Neural progenitor cell (in vitro differentiated cells): ENCODE data around the gene RHBDL2. TPM values are rescaled to one million over a fixed set of nuclear protein-coding genes. Genes with fewer than 3 reads are reported as not detected.

Experiments used
- DNase-seq: peaks from one replicate; pipeline ENCODE4 v3.0.0-alpha.2; 2016; ENCODE audit warnings: low spot score
- H2AFZ ChIP-seq: fragments of 200-600 bp; sonication (generic); replicated peaks from 2 replicates; pipeline ENCODE4 v1.6.1; 2016; ENCODE audit warnings: antibody characterized with exemption
- H3F3A ChIP-seq: fragments of 200-600 bp; sonication (generic); 2 replicates; pipeline ENCODE4 v1.6.1; 2016; ENCODE audit warnings: antibody characterized with exemption, low read depth
- H3K27ac ChIP-seq: fragments of 200-600 bp; sonication (generic); 2 replicates; pipeline ENCODE4 v1.5.1; 2016; ENCODE audit warnings: mild to moderate bottlenecking
- H3K27me3 ChIP-seq: fragments of 200-600 bp; sonication (generic); 2 replicates; pipeline ENCODE4 v1.6.1; 2016; ENCODE audit warnings: mild to moderate bottlenecking, moderate library complexity
- H3K36me3 ChIP-seq: fragments of 200-600 bp; sonication (generic); 2 replicates; pipeline ENCODE4 v1.5.1; 2016
- H3K4me1 ChIP-seq: fragments of 200-600 bp; sonication (generic); 2 replicates; pipeline ENCODE4 v1.6.1; 2016; ENCODE audit warnings: mixed run types
- H3K4me2 ChIP-seq: fragments of 200-600 bp; sonication (generic); 2 replicates; pipeline ENCODE4 v1.6.1; 2016
- H3K4me3 ChIP-seq: fragments of 200-600 bp; sonication (generic); 2 replicates; pipeline ENCODE4 v1.5.1; 2016
- H3K79me2 ChIP-seq: fragments of 200-600 bp; sonication (generic); 2 replicates; pipeline ENCODE4 v1.6.1; 2016; ENCODE audit warnings: low read depth
- H3K9ac ChIP-seq: fragments of 200-600 bp; sonication (generic); 2 replicates; pipeline ENCODE4 v1.6.1; 2016
- H3K9me3 ChIP-seq: fragments of 200-600 bp; sonication (generic); 2 replicates; pipeline ENCODE4 v1.5.1; 2016; ENCODE audit warnings: low read depth
- H4K20me1 ChIP-seq: fragments of 200-600 bp; sonication (generic); 2 replicates; pipeline ENCODE4 v1.6.1; 2016; ENCODE audit warnings: low read depth
- H3K27ac Mint-ChIP-seq: 3 replicates; pipeline ENCODE4 v1.8.0; 2021; ENCODE audit warnings: mixed read lengths
- H3K27me3 Mint-ChIP-seq: 2 replicates; pipeline ENCODE4 v1.8.0; 2022; ENCODE audit warnings: low read depth, mild to moderate bottlenecking, inconsistent platforms, moderate library complexity, mixed read lengths; ENCODE audit not compliant: insufficient read depth
- H3K36me3 Mint-ChIP-seq: 3 replicates; pipeline ENCODE4 v1.8.0; 2021; ENCODE audit warnings: mixed read lengths
- H3K4me1 Mint-ChIP-seq: 3 replicates; pipeline ENCODE4 v1.8.0; 2021; ENCODE audit warnings: mixed read lengths
- H3K4me3 Mint-ChIP-seq: 3 replicates; pipeline ENCODE4 v1.8.0; 2021; ENCODE audit warnings: mild to moderate bottlenecking, moderate library complexity, mixed read lengths
- H3K9me3 Mint-ChIP-seq: 3 replicates; pipeline ENCODE4 v1.8.0; 2020; ENCODE audit warnings: mixed read lengths
- EZH2 ChIP-seq: fragments of 200-600 bp; sonication (generic); IDR thresholded peaks from 2 replicates; pipeline ENCODE4 v1.6.1; 2017; ENCODE audit warnings: antibody characterized with exemption, mild to moderate bottlenecking, moderate library complexity
- EZH2phosphoT487 ChIP-seq: fragments of 200-600 bp; sonication (generic); IDR thresholded peaks from 2 replicates; pipeline ENCODE4 v1.6.1; 2017; ENCODE audit warnings: antibody characterized with exemption
- total RNA-seq: library from RNA; depleted of rRNA; stranded (reverse); fragments of >200 nt; gene quantifications from 2 replicates; pipeline ENCODE4 v1.2.3, GENCODE V29; 2015; ENCODE audit warnings: low replicate concordance
- TF ChIP-seq, protein P1 (sequence below): fragments of 200-600 bp; sonication (generic); IDR thresholded peaks from 2 replicates; pipeline ENCODE4 v1.5.1; 2017; ENCODE audit warnings: antibody characterized with exemption, mild to moderate bottlenecking

The RHBDL2 gene
- total RNA-seq, 1 donor from 2014 or later, result not detected

DNA sequence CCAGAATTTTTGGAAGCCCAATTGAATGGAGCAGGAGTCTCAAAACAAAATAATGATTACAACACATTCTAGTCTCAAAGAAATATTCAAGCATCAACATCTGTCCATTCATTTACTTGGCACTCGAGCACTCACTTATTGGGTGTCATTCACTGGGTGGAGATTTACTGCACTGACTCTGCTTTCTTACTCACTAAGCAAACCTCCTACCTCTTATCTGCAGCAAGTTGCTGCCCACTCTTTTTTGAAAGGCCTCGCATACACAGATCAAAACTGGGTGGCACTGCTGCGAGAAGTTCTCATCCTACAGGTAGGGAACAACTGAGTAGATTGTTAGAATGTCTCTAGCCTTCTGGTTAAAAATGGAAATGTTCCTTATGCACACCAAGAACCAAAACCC is 18.0 kb downstream of the RHBDL2 start:
- Mint-ChIP-seq H3K27ac (no peak overlapping the region), H3K4me3 (no peak overlapping the region), H3K9me3 (no peaks in the 10 kb centered on the region), H3K4me1 (peaks cover 4% of the 10 kb centered on the region), H3K27me3 (no peaks in the 10 kb centered on the region), H3K36me3 (no peaks in the 10 kb centered on the region)
- Histone ChIP-seq H3K4me3 (no peak overlapping the region), H3K36me3 (no peaks in the 10 kb centered on the region), H3K9me3 (no peaks in the 10 kb centered on the region), H3F3A (no peaks in the 10 kb centered on the region), H3K27me3 (no peaks in the 10 kb centered on the region), H3K4me1 (no peaks in the 10 kb centered on the region), H3K9ac (no peak overlapping the region), H3K27ac (no peak overlapping the region), H2AFZ (no peak overlapping the region), H3K4me2 (no peak overlapping the region), H3K79me2 (no peaks in the 10 kb centered on the region), H4K20me1 (no peaks in the 10 kb centered on the region)
- TF ChIP-seq, protein P1, sequence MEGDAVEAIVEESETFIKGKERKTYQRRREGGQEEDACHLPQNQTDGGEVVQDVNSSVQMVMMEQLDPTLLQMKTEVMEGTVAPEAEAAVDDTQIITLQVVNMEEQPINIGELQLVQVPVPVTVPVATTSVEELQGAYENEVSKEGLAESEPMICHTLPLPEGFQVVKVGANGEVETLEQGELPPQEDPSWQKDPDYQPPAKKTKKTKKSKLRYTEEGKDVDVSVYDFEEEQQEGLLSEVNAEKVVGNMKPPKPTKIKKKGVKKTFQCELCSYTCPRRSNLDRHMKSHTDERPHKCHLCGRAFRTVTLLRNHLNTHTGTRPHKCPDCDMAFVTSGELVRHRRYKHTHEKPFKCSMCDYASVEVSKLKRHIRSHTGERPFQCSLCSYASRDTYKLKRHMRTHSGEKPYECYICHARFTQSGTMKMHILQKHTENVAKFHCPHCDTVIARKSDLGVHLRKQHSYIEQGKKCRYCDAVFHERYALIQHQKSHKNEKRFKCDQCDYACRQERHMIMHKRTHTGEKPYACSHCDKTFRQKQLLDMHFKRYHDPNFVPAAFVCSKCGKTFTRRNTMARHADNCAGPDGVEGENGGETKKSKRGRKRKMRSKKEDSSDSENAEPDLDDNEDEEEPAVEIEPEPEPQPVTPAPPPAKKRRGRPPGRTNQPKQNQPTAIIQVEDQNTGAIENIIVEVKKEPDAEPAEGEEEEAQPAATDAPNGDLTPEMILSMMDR, result no peak
- TF ChIP-seq EZH2 (no peak), EZH2phosphoT487 (no peak)
- DNase-seq, result no peak

DNA sequence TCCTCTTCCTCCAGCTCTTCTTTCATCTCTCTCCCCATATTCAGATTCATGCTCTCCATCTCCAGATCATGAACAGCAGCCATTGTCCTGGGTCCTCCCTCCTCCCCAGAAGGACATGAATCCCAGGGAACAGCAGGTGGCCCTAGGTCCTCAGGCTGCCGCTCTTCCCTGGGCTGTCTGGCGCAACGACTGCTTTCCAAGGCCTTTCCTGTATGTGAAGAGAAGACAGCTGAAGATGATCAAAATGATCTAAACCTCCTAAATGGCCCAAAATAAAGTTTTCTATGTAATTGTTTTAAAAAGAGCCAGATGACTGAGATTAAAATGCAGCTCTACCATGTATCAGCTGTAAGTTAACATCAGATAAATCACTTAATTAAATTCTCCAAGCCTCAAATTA is 22.5 kb downstream of the RHBDL2 start:
- H3K9ac ChIP-seq, result no peak overlapping the region
- H3K27ac ChIP-seq, result no peak overlapping the region
- H4K20me1 ChIP-seq, result no peaks in the 10 kb centered on the region
- no peak for TF ChIP-seq EZH2
- TF ChIP-seq, protein P1, result no peak
- TF ChIP-seq EZH2phosphoT487, result no peak
- H3K4me1 ChIP-seq, result no peaks in the 10 kb centered on the region
- Mint-ChIP-seq H3K9me3 (no peaks in the 10 kb centered on the region), H3K4me1 (peaks cover 4% of the 10 kb centered on the region), H3K27ac (no peak overlapping the region), H3K36me3 (no peaks in the 10 kb centered on the region), H3K4me3 (no peak overlapping the region), H3K27me3 (peaks cover 2% of the 10 kb centered on the region)
- H3K27me3 ChIP-seq, result no peaks in the 10 kb centered on the region
- H2AFZ ChIP-seq, result no peak overlapping the region
- H3K4me3 ChIP-seq, result no peak overlapping the region
- H3K4me2 ChIP-seq, result no peak overlapping the region
- H3K9me3 ChIP-seq, result no peaks in the 10 kb centered on the region
- no peaks in the 10 kb centered on the region for H3K79me2 ChIP-seq
- DNase-seq, result no peak
- H3K36me3 ChIP-seq, result no peaks in the 10 kb centered on the region
- no peaks in the 10 kb centered on the region for H3F3A ChIP-seq

DNA sequence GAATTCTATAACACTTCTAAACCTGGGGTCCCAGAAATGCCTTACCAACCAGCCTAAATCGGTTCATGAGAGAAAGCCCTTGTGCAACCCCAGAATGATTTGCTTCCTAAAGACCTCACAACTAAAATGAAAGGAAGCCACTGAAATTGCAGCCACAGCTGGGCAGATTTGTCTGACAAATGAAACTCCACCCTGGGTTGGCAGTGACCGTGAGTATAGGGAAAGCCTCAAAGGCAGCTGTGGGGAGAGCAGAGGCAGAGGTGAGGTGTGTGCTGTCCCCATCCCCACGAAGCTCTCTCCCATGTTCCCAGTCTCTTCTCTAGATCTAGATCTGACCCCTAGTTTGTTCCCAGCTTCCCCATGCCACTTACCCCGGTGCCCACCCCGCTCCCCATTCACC is 23.1 kb downstream of the RHBDL2 start:
- no peaks in the 10 kb centered on the region for H3K36me3 Mint-ChIP-seq
- H4K20me1 ChIP-seq, result no peaks in the 10 kb centered on the region

More for the DNA sequence above, 23.1 kb downstream of the RHBDL2 start:
- no peak overlapping the region for H3K27ac ChIP-seq
- peaks cover 4% of the 10 kb centered on the region for H3K4me1 Mint-ChIP-seq
- no peak overlapping the region for H3K9ac ChIP-seq
- H3K27ac Mint-ChIP-seq, result no peak overlapping the region
- no peak for DNase-seq
- H3K9me3 ChIP-seq, result no peaks in the 10 kb centered on the region
- H2AFZ ChIP-seq, result no peak overlapping the region
- H3K36me3 ChIP-seq, result no peaks in the 10 kb centered on the region
- H3K79me2 ChIP-seq, result no peaks in the 10 kb centered on the region
- H3K9me3 Mint-ChIP-seq, result no peaks in the 10 kb centered on the region
- no peaks in the 10 kb centered on the region for H3K27me3 ChIP-seq
- TF ChIP-seq EZH2phosphoT487 (no peak), EZH2 (no peak)
- TF ChIP-seq, protein P1, result no peak
- H3K4me2 ChIP-seq, result no peak overlapping the region
- H3K4me3 ChIP-seq, result no peak overlapping the region
- H3K4me1 ChIP-seq, result no peaks in the 10 kb centered on the region
- H3K4me3 Mint-ChIP-seq, result no peak overlapping the region
- no peaks in the 10 kb centered on the region for H3F3A ChIP-seq
- peaks cover 2% of the 10 kb centered on the region for H3K27me3 Mint-ChIP-seq
